HepG2 (cell line): ENCODE data around the gene CDC14B. TPM values are rescaled to one million over a fixed set of nuclear protein-coding genes. Genes with fewer than 3 reads are reported as not detected.

Source experiments
- ATAC-seq: fragments of 200-7000 bp; cut with Tn5 transposase; 3 replicates; pipeline ENCODE4 v1.9.1; 2020; ENCODE audit warnings: mild to moderate bottlenecking, moderate library complexity
- BruUV-seq: library from RNA; stranded (reverse); fragments of 400-500 nt; replicated peaks from 2 replicates; lab custom pipeline; 2021; lab: Mats Ljungman, UMichigan
- CTCF ChIA-PET: fragments of 300-600 bp; formaldehyde crosslinking; extraction: SDS; loops from one replicate; lab custom pipeline; 2021; ENCODE audit warnings: low total read pairs, inconsistent platforms, low intra/inter-chr PET ratio; lab: Yijun Ruan, JAX
- POLR2A ChIA-PET: fragments of 350-600 bp; sonication (Branson Sonifier 250); formaldehyde crosslinking; loops from one replicate; lab custom pipeline; 2020; ENCODE audit warnings: antibody characterized with exemption, inconsistent platforms; lab: Yijun Ruan, JAX
- DNase-seq: peaks from one replicate; pipeline ENCODE4 v3.0.0-alpha.2; 2015; ENCODE audit warnings: low spot score
- FAIRE-seq: peaks from 3 replicates; lab custom pipeline; 2011; peaks lifted over from hg19 to GRCh38; lab: Jason Lieb, UNC
- H2AFZ ChIP-seq: one replicate; pipeline ENCODE4 v1.6.1; 2011; ENCODE audit warnings: low read length, inconsistent platforms
- H3K27ac ChIP-seq: fragments of 300-600 bp; 3 replicates; pipeline ENCODE4 v1.8.0; 2011; ENCODE audit warnings: mixed run types, mild to moderate bottlenecking, mixed read lengths, low read length, inconsistent platforms; ENCODE audit not compliant: insufficient read depth; ENCODE audit errors: extremely low read length
- H3K27me3 ChIP-seq, 2 experiments: fragments of 200-600 bp in 1 of 2; 2 replicates in 1 of 2; 3 replicates in 1 of 2; pipeline versions ENCODE4 v1.6.0 to v1.8.0; 2011; ENCODE audit warnings: low read length in 2 of 2, mild to moderate bottlenecking in 2 of 2, moderate library complexity in 2 of 2, inconsistent platforms in 1 of 2; ENCODE audit not compliant: insufficient read depth in 2 of 2, control insufficient read depth in 1 of 2
- H3K36me3 ChIP-seq, 2 experiments: fragments of 200-600 bp in 1 of 2; replicated peaks in 1 of 2; 2 replicates in 1 of 2; 3 replicates in 1 of 2; pipeline versions ENCODE4 v1.5.1 to v1.8.0; 2011; ENCODE audit warnings: low read length in 2 of 2, inconsistent platforms in 1 of 2; ENCODE audit not compliant: insufficient read depth in 2 of 2, control insufficient read depth in 1 of 2
- H3K4me1 ChIP-seq: 2 replicates; pipeline ENCODE4 v1.5.1; 2012; ENCODE audit warnings: low read length, inconsistent platforms; ENCODE audit not compliant: insufficient read depth
- H3K4me2 ChIP-seq: 2 replicates; pipeline ENCODE4 v1.6.0; 2011; ENCODE audit warnings: low read depth, low read length, inconsistent platforms
- H3K4me3 ChIP-seq, 3 experiments: fragments of 200-600 bp in 1 of 3; sonication (generic), shearing (Covaris generic) in 1 of 3; replicated peaks in 1 of 3; 2 replicates each; pipeline ENCODE4 v1.5.1; 2011 to 2016; ENCODE audit warnings: low read length in 3 of 3, inconsistent platforms in 2 of 3, low read depth in 2 of 3, mild to moderate bottlenecking in 2 of 3, control low read depth in 1 of 3, mixed read lengths in 1 of 3; ENCODE audit not compliant: insufficient read depth in 1 of 3
- H3K79me2 ChIP-seq: one replicate; pipeline ENCODE4 v1.6.1; 2011; ENCODE audit warnings: low read length, inconsistent platforms; ENCODE audit not compliant: insufficient read depth
- H3K9ac ChIP-seq: 2 replicates; pipeline ENCODE4 v1.6.0; 2011; ENCODE audit warnings: mild to moderate bottlenecking, low read depth, low read length, inconsistent platforms; ENCODE audit not compliant: insufficient read depth
- H3K9me3 ChIP-seq: 2 replicates; pipeline ENCODE4 v1.5.1; 2012; ENCODE audit warnings: mild to moderate bottlenecking, low read length
- H4K20me1 ChIP-seq: 2 replicates; pipeline ENCODE4 v1.6.0; 2011; ENCODE audit warnings: inconsistent platforms, mild to moderate bottlenecking, low read length, moderate library complexity; ENCODE audit not compliant: insufficient read depth
- ARID5B ChIP-seq: IDR thresholded peaks from 2 replicates; pipeline ENCODE4 v1.4.0; 2020; ENCODE audit warnings: mild to moderate bottlenecking, missing genetic modification reagents
- BCL6 ChIP-seq: IDR thresholded peaks from 2 replicates; pipeline ENCODE4 v1.6.1; 2016; ENCODE audit warnings: missing genetic modification reagents, missing compliant biosample characterization
- CEBPB ChIP-seq: IDR thresholded peaks from 2 replicates; pipeline ENCODE4 v1.6.1; 2011; ENCODE audit warnings: low read depth, low read length, improper control_type of control experiment, borderline replicate concordance
- ELF3 ChIP-seq: IDR thresholded peaks from 2 replicates; pipeline ENCODE4 v1.6.1; 2016; ENCODE audit warnings: missing genetic modification reagents, missing compliant biosample characterization
- ETV5 ChIP-seq: IDR thresholded peaks from 2 replicates; pipeline ENCODE4 v1.6.1; 2018; ENCODE audit warnings: missing biosample characterization, missing genetic modification reagents, inconsistent platforms, borderline replicate concordance
- FOXA3 ChIP-seq: IDR thresholded peaks from 2 replicates; pipeline ENCODE4 v1.6.1; 2016; ENCODE audit warnings: missing genetic modification reagents, missing compliant biosample characterization
- FOXP1 ChIP-seq, 2 experiments: fragments of 450-650 bp in 1 of 2; IDR thresholded peaks; 2 replicates each; pipeline ENCODE4 v1.6.1; 2017 to 2018; ENCODE audit warnings: antibody characterized with exemption in 1 of 2
- GABPB1 ChIP-seq: IDR thresholded peaks from 2 replicates; pipeline ENCODE4 v1.6.1; 2016; ENCODE audit warnings: mild to moderate bottlenecking, missing genetic modification reagents, moderate library complexity, missing compliant biosample characterization
- KLF12 ChIP-seq: sonication (generic); formaldehyde crosslinking; IDR thresholded peaks from 2 replicates; pipeline ENCODE4 v1.4.0; 2020; ENCODE audit warnings: missing genetic modification reagents, borderline replicate concordance
- NFKB2 ChIP-seq: sonication (generic); formaldehyde crosslinking; IDR thresholded peaks from 2 replicates; pipeline ENCODE4 v1.4.0; 2020; ENCODE audit warnings: missing genetic modification reagents, borderline replicate concordance
- SAP130 ChIP-seq: IDR thresholded peaks from 2 replicates; pipeline ENCODE4 v1.6.1; 2016; ENCODE audit warnings: low read depth
- SOX6 ChIP-seq, 2 experiments: fragments of 450-650 bp in 1 of 2; sonication (generic) in 1 of 2; formaldehyde crosslinking in 1 of 2; IDR thresholded peaks; 2 replicates each; pipeline versions ENCODE4 v1.4.0 to v1.6.1; 2017 to 2020; ENCODE audit warnings: antibody characterized with exemption in 1 of 2, mild to moderate bottlenecking in 1 of 2, missing genetic modification reagents in 1 of 2
- TBX2 ChIP-seq: sonication (generic); formaldehyde crosslinking; IDR thresholded peaks from 2 replicates; pipeline ENCODE4 v1.5.0; 2020; ENCODE audit warnings: missing genetic modification reagents, mild to moderate bottlenecking, borderline replicate concordance
- THYN1 ChIP-seq: sonication (generic); formaldehyde crosslinking; IDR thresholded peaks from 2 replicates; pipeline ENCODE4 v1.8.1; 2023; ENCODE audit warnings: low read depth, mild to moderate bottlenecking, moderate library complexity, missing genetic modification reagents, borderline replicate concordance
- ZNF292 ChIP-seq: sonication (generic); formaldehyde crosslinking; IDR thresholded peaks from 2 replicates; pipeline ENCODE4 v1.8.1; 2022; ENCODE audit warnings: mild to moderate bottlenecking, low read depth, missing genetic modification reagents, borderline replicate concordance
- ZNF326 ChIP-seq: sonication (generic); formaldehyde crosslinking; IDR thresholded peaks from 2 replicates; pipeline ENCODE4 v1.4.0; 2020; ENCODE audit warnings: missing genetic modification reagents, borderline replicate concordance
- ZNF644 ChIP-seq: IDR thresholded peaks from 2 replicates; pipeline ENCODE4 v1.6.1; 2016; ENCODE audit warnings: low read depth
- ZNF704 ChIP-seq: sonication (generic); formaldehyde crosslinking; IDR thresholded peaks from 2 replicates; pipeline ENCODE4 v1.8.1; 2023; ENCODE audit warnings: mild to moderate bottlenecking, inconsistent platforms, moderate library complexity, missing genetic modification reagents, borderline replicate concordance
- ZNF766 ChIP-seq: sonication (generic); formaldehyde crosslinking; IDR thresholded peaks from 2 replicates; pipeline ENCODE4 v1.5.0; 2020; ENCODE audit warnings: missing genetic modification reagents, borderline replicate concordance
- ZSCAN25 ChIP-seq: sonication (generic); formaldehyde crosslinking; IDR thresholded peaks from 2 replicates; pipeline ENCODE4 v1.8.0; 2022; ENCODE audit warnings: mild to moderate bottlenecking, missing genetic modification reagents
- WGBS: methylation state at CpG from one replicate; pipeline ENCODE4 v1.1.6; 2017; ENCODE audit warnings: low lambda C conversion rate; 5-methylcytosine and 5-hydroxymethylcytosine counted together
- in situ Hi-C: cut with HindIII; loops from 2 replicates; pipeline ENCODE4 v1.10.0; 2017; ENCODE audit warnings: low pct_unique_long_range_greater_than_20kb; ENCODE audit not compliant: extremely low pct_ligation_motif_present
- intact Hi-C: fragments of 100-400 bp; cut with micrococcal nuclease; formaldehyde crosslinking; loops from one replicate; pipeline ENCODE4 v1.10.0; 2022; ENCODE audit not compliant: unreplicated experiment
- polyA plus RNA-seq, 8 experiments: library from polyadenylated mRNA; depleted of rRNA in 3 of 8; stranded (reverse) in 7 of 8; unstranded in 1 of 8; fragments of >200 nt; fragmentation: Illumina TruSeq in 4 of 8; extraction: Trizol in 4 of 8; gene quantifications; 2 replicates each; pipeline versions ENCODE4 v1.2.1 to v1.2.3, GENCODE V29; 2011 to 2016; ENCODE audit warnings: low read depth in 4 of 8, missing spikeins in 1 of 8, mixed read lengths in 1 of 8; ENCODE audit not compliant: insufficient read depth in 1 of 8
- total RNA-seq, 5 experiments: library from RNA; depleted of rRNA; stranded (reverse); fragments of >200 nt; fragmentation: Illumina TruSeq; extraction: Trizol; gene quantifications; 2 replicates each; pipeline ENCODE4 v1.2.3, GENCODE V29; 2016; ENCODE audit warnings: low read depth in 1 of 5

Gene CDC14B
- total and polyA plus RNA-seq, 2 of the 13 experiments (the other 11 are each of a cell fraction or from before 2014, with no cell fraction given): 25.8 to 33.3 TPM

- peak overlapping the region; percentile 42 for H3K27ac ChIP-seq
- peaks cover 2% of the 10 kb centered on the region for H3K79me2 ChIP-seq
- FAIRE-seq: peak; percentile 12
- WGBS: 19% methylated on average over 7 of the region's 7 CpGs
- intact Hi-C loops: no loop called here
- ATAC-seq: peak; percentile 86
- peaks cover 44% of the 10 kb centered on the region for H3K4me1 ChIP-seq
- no peaks in the 10 kb centered on the region for H4K20me1 ChIP-seq
- DNase-seq: peak; percentile 87
- peak overlapping the region; percentile 56 for H2AFZ ChIP-seq
- no TSS peak for BruUV-seq
- H3K9ac ChIP-seq: peak overlapping the region; percentile 12; the same call in 1 of the 2 replicates
- ChIA-PET CTCF (no interaction called here), POLR2A (interaction anchor here (0.8 kb wide), 1 partner anchor 95 kb away, joined by 3 read pairs; no protein-coding TSS in a partner anchor)
- peak overlapping the region; percentile 4 to 45 (median 44); a peak in 4 of 6 replicates for H3K4me3 ChIP-seq
- in situ Hi-C loops: loop anchor here (25.0 kb wide), 1 partner anchor 323 kb away; no protein-coding TSS in a partner anchor
- H3K9me3 ChIP-seq: no peaks in the 10 kb centered on the region
- peak overlapping the region; percentile 71 for H3K4me2 ChIP-seq
- H3K36me3 ChIP-seq: no peaks in the 10 kb centered on the region
- no peaks in the 10 kb centered on the region for H3K27me3 ChIP-seq
- no peak for TF ChIP-seq ZNF292
- no peak for TF ChIP-seq ZNF326 (CRISPR knock-in tag)
- peak; percentile 34; the same call in 1 of the 2 replicates for TF ChIP-seq FOXA3 (CRISPR knock-in tag)
- no peak for TF ChIP-seq ZNF766 (CRISPR knock-in tag)
- TF ChIP-seq TBX2: peak; percentile 42; the same call in 1 of the 2 replicates
- 0 out of 2 replicates have a peak, but pooled peaks have one; percentile 23 for TF ChIP-seq ZNF644
- TF ChIP-seq ZNF704 (CRISPR knock-in tag): no peak
- peak; percentile 54; the same call in 1 of the 2 replicates for TF ChIP-seq ARID5B
- no peak for TF ChIP-seq SOX6 (IDR thresholded peaks at IDR 0.05)
- peak; percentile 41; the same call in 1 of the 2 replicates for TF ChIP-seq SOX6 (CRISPR knock-in tag; IDR thresholded peaks at IDR 0.05)
- TF ChIP-seq NFKB2 (CRISPR knock-in tag): no peak
- peak; percentile 68 for TF ChIP-seq SAP130 (CRISPR knock-in tag)
- TF ChIP-seq ZSCAN25: peak; percentile 92; the same call in 1 of the 2 replicates
- TF ChIP-seq CEBPB: peak; percentile 39; the same call in 1 of the 2 replicates
- TF ChIP-seq BCL6: no peak
- peak; percentile 39; the same call in 1 of the 2 replicates for TF ChIP-seq GABPB1 (CRISPR knock-in tag)
- TF ChIP-seq KLF12: no peak
- peak; percentile 80; the same call in 1 of the 2 replicates for TF ChIP-seq ETV5 (CRISPR knock-in tag)
- TF ChIP-seq THYN1 (CRISPR knock-in tag): no peak
- TF ChIP-seq FOXP1 (IDR thresholded peaks at IDR 0.05): no peak
- TF ChIP-seq FOXP1 (CRISPR knock-in tag; IDR thresholded peaks at IDR 0.05): peak; percentile 51; the same call in 1 of the 2 replicates
- peak; percentile 81 for TF ChIP-seq ELF3
Measured at GRCh38 chr9:96660692-96661248, 41.1 kb upstream of the CDC14B start.
